ENCODE results near the gene SLIT3. TPM values are rescaled to one million over a fixed set of nuclear protein-coding genes. Genes with fewer than 3 reads are reported as not detected.

SLIT3 gene
- total RNA-seq, 2 experiments from 2014 or later, result not detected

DNA sequence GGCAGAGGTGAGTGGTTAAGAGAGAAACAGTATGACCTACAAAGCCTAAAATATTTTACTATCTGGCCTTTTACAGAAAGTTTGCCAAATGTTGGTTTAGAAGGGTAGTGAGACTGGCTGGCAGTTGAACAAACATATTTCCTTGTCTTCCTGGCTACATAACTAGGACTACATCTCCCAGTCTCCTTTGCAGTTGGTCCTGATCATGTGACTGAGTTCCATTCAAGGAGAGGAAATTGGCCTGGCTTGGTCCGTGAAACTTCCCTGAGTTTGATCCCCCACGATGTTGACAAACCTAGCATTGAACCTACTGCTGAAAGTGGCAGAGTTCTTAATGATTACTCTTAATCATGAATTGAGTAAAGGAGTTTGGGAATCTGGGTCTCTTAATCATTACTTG lies 280.8 kb downstream of the SLIT3 start:
- Histone ChIP-seq H3K27ac (ENCODE audit: low read depth in 1 of 2, low read length in 2 of 2) (no peak overlapping the region), H3K9me3 (ENCODE audit: control insufficient read depth in 1 of 2, insufficient read depth in 1 of 2, low read length in 2 of 2) (no peaks in the 10 kb centered on the region), H3K4me3 (ENCODE audit: low read length) (no peak overlapping the region), H3K27me3 (ENCODE audit: control insufficient read depth in 1 of 2, insufficient read depth in 2 of 2, low read length in 2 of 2) (peaks cover 0 to 2% of the 10 kb centered on the region in 2 experiments), H3K36me3 (ENCODE audit: insufficient read depth, low read length) (no peaks in the 10 kb centered on the region), H3K4me1 (ENCODE audit: insufficient read depth, low read length) (no peaks in the 10 kb centered on the region)
- Mint-ChIP-seq H3K4me3 (no peak overlapping the region), H3K4me1 (ENCODE audit: low read depth) (no peaks in the 10 kb centered on the region), H3K9me3 (no peaks in the 10 kb centered on the region), H3K27me3 (peaks cover 48% of the 10 kb centered on the region), H3K27ac (no peak overlapping the region), H3K36me3 (ENCODE audit: low read depth) (no peaks in the 10 kb centered on the region)
- DNase-seq (no peak), ATAC-seq (ENCODE audit: poor library complexity) (no peak)
- ChIA-PET CTCF (no interaction called here), POLR2A (no interaction called here)
- TF ChIP-seq, protein P1, sequence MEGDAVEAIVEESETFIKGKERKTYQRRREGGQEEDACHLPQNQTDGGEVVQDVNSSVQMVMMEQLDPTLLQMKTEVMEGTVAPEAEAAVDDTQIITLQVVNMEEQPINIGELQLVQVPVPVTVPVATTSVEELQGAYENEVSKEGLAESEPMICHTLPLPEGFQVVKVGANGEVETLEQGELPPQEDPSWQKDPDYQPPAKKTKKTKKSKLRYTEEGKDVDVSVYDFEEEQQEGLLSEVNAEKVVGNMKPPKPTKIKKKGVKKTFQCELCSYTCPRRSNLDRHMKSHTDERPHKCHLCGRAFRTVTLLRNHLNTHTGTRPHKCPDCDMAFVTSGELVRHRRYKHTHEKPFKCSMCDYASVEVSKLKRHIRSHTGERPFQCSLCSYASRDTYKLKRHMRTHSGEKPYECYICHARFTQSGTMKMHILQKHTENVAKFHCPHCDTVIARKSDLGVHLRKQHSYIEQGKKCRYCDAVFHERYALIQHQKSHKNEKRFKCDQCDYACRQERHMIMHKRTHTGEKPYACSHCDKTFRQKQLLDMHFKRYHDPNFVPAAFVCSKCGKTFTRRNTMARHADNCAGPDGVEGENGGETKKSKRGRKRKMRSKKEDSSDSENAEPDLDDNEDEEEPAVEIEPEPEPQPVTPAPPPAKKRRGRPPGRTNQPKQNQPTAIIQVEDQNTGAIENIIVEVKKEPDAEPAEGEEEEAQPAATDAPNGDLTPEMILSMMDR (IDR thresholded peaks at IDR 0.05), result no peak
- intact Hi-C loops (cut with DNase I, micrococcal nuclease), result no loop called here

DNA sequence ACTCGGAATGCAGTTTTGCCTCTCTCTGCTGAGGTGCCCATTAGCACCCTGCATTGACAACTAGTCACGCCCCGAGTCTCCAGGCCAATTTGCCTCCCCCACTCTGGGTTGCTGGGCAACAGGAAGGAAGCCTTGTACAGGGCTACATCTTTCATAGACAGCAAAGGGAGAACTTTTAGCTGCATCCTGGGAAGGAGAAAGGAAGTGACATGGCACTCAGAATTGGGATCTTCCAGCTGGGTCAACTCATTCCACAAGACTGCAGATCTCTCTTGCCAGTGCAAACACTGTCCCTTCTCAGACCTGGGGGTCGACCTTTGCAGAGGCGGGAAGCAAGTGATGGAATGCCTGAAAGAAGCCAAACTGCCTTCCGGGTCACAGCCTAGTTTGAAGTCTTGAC lies 282.0 kb downstream of the SLIT3 start:
- ChIA-PET CTCF (no interaction called here), POLR2A (no interaction called here)
- intact Hi-C loops (cut with DNase I, micrococcal nuclease), result no loop called here
- Histone ChIP-seq H3K27me3 (ENCODE audit: control insufficient read depth in 1 of 2, insufficient read depth in 2 of 2, low read length in 2 of 2) (no peaks in the 10 kb centered on the region), H3K36me3 (ENCODE audit: insufficient read depth, low read length) (no peaks in the 10 kb centered on the region), H3K4me1 (ENCODE audit: insufficient read depth, low read length) (no peaks in the 10 kb centered on the region), H3K9me3 (ENCODE audit: control insufficient read depth in 1 of 2, insufficient read depth in 1 of 2, low read length in 2 of 2) (no peaks in the 10 kb centered on the region), H3K27ac (ENCODE audit: low read depth in 1 of 2, low read length in 2 of 2) (no peak overlapping the region), H3K4me3 (ENCODE audit: low read length) (no peak overlapping the region)
- no peaks in the 10 kb centered on the region for H3K9me3 Mint-ChIP-seq
- TF ChIP-seq, protein P1 (IDR thresholded peaks at IDR 0.05), result no peak
- DNase-seq (no peak), ATAC-seq (ENCODE audit: poor library complexity) (no peak)
- no peaks in the 10 kb centered on the region for H3K36me3 Mint-ChIP-seq (ENCODE audit: low read depth)
- H3K4me1 Mint-ChIP-seq (ENCODE audit: low read depth), result no peaks in the 10 kb centered on the region
- H3K27me3 Mint-ChIP-seq, result peaks cover 40% of the 10 kb centered on the region
- H3K4me3 Mint-ChIP-seq, result no peak overlapping the region
- no peak overlapping the region for H3K27ac Mint-ChIP-seq

DNA sequence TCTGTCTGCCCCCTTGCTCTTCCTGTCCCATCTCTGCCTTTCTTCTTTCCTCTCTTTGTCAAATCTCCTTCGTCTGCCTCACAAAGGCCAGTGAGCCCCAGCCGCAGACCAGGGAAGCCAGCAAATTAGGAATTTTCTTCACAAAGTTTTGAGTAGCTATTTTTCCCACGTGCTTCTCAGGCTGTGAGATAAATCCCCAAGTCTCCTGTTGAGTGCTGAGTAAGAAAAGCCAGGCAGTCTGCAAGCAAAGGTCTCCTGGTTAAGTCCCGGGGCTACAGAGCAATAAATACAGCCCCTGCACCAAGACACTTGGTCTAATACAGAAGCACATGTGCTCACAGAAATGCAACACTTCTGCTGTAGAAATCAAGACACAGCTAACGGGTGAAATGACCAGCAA lies 284.9 kb downstream of the SLIT3 start:
- TF ChIP-seq, protein P1 (IDR thresholded peaks at IDR 0.05), result no peak
- Histone ChIP-seq H3K27ac (ENCODE audit: low read depth in 1 of 2, low read length in 2 of 2) (no peak overlapping the region), H3K9me3 (ENCODE audit: control insufficient read depth in 1 of 2, insufficient read depth in 1 of 2, low read length in 2 of 2) (no peaks in the 10 kb centered on the region), H3K36me3 (ENCODE audit: insufficient read depth, low read length) (no peaks in the 10 kb centered on the region), H3K4me1 (ENCODE audit: insufficient read depth, low read length) (no peaks in the 10 kb centered on the region), H3K27me3 (ENCODE audit: control insufficient read depth in 1 of 2, insufficient read depth in 2 of 2, low read length in 2 of 2) (peaks cover 0 to 5% of the 10 kb centered on the region in 2 experiments), H3K4me3 (ENCODE audit: low read length) (no peak overlapping the region)
- ChIA-PET POLR2A (no interaction called here), CTCF (no interaction called here)
- H3K9me3 Mint-ChIP-seq, result no peaks in the 10 kb centered on the region
- intact Hi-C loops (cut with DNase I, micrococcal nuclease), result no loop called here
- H3K4me1 Mint-ChIP-seq (ENCODE audit: low read depth), result no peaks in the 10 kb centered on the region
- peaks cover 28% of the 10 kb centered on the region for H3K27me3 Mint-ChIP-seq
- H3K4me3 Mint-ChIP-seq, result no peak overlapping the region
- DNase-seq (no peak), ATAC-seq (ENCODE audit: poor library complexity) (no peak)
- H3K27ac Mint-ChIP-seq, result no peak overlapping the region
- H3K36me3 Mint-ChIP-seq (ENCODE audit: low read depth), result no peaks in the 10 kb centered on the region
